Activated naive CD4-positive, alpha-beta T cell treated with anti-CD3 and anti-CD28 coated beads, Interleukin-2, amount 50 U/mL, for 72 hours (primary cell): ENCODE results near the gene ZNF175. TPM values are rescaled to one million over a fixed set of nuclear protein-coding genes. Genes with fewer than 3 reads are reported as not detected.

ENCODE experiments used
- ATAC-seq, 2 donors: fragments of 150-1000 bp; cut with Tn5 transposase; 2 replicates each; pipeline ENCODE4 v1.10.0; 2021; ENCODE audit warnings: mild to moderate bottlenecking in 2 of 2, moderate library complexity in 2 of 2
- DNase-seq, 2 donors: peaks; one replicate each; pipeline ENCODE4 v3.0.0; 2021 to 2022; ENCODE audit warnings: low spot score in 2 of 2
- H3K27ac Mint-ChIP-seq, 2 donors: one replicate each; pipeline ENCODE4 v1.8.0; 2022; ENCODE audit warnings: mild to moderate bottlenecking in 2 of 2, mixed read lengths in 2 of 2
- H3K36me3 Mint-ChIP-seq, 2 donors: one replicate each; pipeline ENCODE4 v1.8.0; 2022; ENCODE audit warnings: mixed read lengths in 2 of 2
- H3K9me3 Mint-ChIP-seq, 2 donors: one replicate each; pipeline ENCODE4 v1.8.0; 2022; ENCODE audit warnings: mixed read lengths in 2 of 2
- total RNA-seq, 2 donors: library from RNA; stranded (reverse); gene quantifications; one replicate each; pipeline ENCODE4 v1.2.3, GENCODE V29; 2022

Gene ZNF175
- total RNA-seq, 2 donors from 2014 or later: 11.3 to 14.2 TPM

DNA sequence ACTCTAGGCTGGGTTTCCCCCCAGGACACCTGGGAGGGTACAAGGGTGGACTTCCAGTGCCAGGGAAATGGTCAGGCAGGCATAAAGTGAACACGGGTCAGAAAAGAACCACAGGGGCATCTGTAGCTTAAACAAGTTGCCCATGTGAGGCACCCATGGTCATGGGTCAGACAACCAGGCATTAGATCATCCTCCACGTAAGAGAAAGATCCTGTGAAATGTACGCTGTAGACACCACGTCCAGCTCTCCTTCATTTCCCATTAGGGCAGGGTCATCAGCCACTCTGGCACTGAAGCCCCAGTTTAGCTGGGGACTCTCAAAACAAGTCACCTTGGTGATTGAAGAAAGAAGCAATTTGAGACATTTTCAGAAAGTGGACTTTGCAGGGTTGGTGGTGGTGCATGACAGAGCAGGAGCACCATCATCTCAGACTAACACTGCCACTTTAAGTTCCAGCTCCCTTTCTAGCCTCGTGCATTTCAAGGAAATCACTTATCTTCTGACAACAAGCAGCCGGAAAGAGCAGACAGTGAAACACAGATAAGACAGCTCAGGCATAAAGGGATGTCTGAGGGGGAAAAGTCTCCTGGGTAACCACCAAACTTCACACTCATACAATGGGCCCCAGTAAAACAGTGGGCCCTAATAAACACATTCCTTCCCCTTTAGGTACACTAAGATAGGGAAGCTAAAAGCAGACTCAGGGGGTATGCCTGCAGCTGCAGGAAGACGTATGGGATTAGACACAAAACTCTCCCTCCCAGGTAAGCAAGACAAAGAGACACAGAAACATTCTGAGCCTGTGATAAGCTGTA lies 23.5 kb upstream of the ZNF175 start:
- DNase-seq (no peak), ATAC-seq (peak in 1 of 2 donors; percentile 11)
- Mint-ChIP-seq H3K36me3 (no peaks in the 10 kb centered on the region), H3K27ac (peak overlapping the region in 1 of 2 donors; percentile 61), H3K9me3 (peaks cover 2 to 10% of the 10 kb centered on the region in 2 donors)

DNA sequence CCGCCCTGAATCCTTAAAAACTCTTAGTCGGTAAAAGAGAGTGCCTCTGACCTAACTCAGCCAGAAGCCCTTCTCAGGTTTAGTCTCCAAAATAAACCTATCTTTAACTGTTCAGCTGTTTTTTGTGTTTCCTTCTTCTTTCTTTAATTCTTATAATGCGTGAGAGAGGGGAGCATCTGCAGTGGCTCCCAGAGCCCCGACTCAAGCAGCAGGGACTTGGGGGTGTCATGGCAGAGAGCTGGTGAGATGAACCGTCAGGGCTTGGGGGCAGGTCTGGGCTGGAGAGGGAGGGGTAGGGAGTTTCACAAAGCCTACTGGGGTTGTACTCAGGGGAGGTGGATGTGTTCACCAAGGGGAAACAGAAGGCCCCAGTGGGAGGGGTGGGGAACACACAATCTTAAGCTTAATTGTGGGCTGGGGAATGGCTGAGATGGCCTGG lies 22.9 kb upstream of the ZNF175 start:
- Mint-ChIP-seq H3K9me3 (peaks cover 4 to 12% of the 10 kb centered on the region in 2 donors), H3K36me3 (no peaks in the 10 kb centered on the region), H3K27ac (no peak overlapping the region)
- ATAC-seq: no peak
- DNase-seq: no peak

DNA sequence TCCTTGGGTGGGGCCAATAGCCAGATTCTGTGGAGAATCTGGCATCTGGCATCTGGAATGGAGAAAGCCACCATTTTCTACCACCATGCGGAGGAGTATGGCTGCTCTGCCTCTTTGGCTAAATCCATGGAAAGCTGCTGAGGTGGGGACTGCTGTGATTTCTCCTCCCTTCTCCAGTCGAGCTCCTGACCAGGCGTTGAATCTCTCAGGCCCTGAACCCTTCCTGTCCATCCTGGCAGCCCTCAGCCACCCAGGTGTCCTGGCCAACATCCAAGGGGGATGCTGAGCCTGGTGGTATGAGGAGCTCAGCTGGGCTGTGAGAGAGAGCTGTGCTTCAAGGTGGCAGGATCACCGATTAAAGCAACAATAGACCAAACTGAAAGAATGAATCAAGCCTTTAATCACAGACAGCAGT lies 22.2 kb upstream of the ZNF175 start:
- Mint-ChIP-seq H3K27ac (no peak overlapping the region), H3K36me3 (no peaks in the 10 kb centered on the region), H3K9me3 (peaks cover 4 to 12% of the 10 kb centered on the region in 2 donors)
- DNase-seq: no peak
- ATAC-seq: no peak

DNA sequence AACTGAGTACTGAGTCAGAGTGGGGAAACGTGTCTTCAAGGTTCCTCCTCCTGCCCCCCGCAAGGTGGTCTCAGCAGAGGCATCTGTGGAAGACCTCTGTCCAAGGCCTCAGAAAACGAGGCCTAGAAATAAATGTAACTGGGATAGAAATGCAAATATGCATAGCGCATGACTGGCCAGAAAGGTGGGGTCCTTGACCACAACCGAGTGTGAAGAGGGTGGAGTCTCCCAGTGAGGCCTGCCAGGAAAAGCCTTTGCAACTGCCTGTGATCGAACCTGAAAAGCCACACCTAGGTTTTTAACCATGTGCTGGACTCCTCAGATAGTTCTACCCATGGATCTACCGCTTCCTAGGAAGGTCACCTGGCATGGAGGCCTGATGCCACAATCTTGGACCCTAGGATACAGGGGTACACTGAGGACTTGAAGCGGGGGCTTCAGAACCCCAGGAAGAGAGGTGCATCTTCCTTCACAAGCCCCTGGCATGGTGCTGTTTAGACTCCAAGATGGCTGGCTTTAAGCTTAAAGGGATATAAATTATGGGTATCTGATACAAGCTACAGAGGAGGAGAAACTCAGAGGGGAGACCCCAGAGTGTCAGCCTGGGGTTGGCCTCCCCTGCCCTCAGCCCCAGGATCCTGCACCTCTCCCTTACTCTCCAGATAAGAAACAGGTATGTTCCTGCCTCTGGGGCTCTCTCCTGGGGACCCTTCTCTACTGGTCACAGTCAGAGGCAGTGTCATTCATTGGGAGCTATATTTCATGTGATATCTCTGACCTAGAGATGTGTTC lies 21.4 kb upstream of the ZNF175 start:
- DNase-seq (no peak), ATAC-seq (no peak)
- peaks cover 0 to 6% of the 10 kb centered on the region in 2 donors for H3K36me3 Mint-ChIP-seq
- H3K27ac Mint-ChIP-seq: no peak overlapping the region
- peaks cover 4 to 12% of the 10 kb centered on the region in 2 donors for H3K9me3 Mint-ChIP-seq

DNA sequence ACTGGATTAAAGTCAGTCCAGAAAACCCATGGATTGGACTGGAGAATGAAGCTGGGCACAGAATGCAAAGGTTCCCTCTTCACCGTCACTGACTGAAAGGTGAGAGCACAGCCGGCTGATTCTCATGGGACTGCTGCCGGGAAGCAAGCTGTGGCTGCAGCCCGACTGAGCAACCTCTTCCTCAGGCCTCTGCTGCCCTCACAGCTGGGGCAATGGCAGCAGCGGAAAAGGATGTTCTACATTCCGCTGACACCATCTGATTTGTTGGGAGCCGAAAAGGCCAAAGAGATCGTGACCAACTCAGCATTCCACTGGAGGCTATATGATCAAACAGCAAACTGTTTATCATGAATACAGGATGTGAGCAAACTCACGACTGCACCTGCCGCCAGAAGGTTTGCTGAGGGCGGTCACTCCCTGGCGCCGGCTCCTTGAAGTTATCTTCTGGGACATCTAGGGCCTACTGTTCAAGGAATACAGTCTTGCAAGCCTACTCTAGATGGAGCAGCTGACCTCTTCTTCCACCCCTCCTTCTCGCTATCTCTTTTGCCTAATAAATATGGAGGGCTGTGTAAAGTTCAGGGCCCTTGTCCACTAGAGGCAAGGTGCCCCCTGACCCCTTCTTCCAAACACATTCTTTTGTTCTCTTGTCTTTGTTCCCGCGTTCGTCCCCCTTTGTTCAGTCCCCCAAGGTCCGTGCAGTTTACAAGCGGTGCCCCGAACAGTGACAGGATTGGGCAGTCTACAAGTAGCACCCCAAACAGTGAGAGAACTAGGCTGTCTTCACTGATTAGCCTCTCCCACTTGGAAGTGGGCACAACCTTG lies 20.0 kb upstream of the ZNF175 start:
- no peak for ATAC-seq
- peaks cover 0 to 6% of the 10 kb centered on the region in 2 donors for H3K36me3 Mint-ChIP-seq
- H3K9me3 Mint-ChIP-seq: peaks cover 4 to 16% of the 10 kb centered on the region in 2 donors
- H3K27ac Mint-ChIP-seq: no peak overlapping the region
- no peak for DNase-seq

DNA sequence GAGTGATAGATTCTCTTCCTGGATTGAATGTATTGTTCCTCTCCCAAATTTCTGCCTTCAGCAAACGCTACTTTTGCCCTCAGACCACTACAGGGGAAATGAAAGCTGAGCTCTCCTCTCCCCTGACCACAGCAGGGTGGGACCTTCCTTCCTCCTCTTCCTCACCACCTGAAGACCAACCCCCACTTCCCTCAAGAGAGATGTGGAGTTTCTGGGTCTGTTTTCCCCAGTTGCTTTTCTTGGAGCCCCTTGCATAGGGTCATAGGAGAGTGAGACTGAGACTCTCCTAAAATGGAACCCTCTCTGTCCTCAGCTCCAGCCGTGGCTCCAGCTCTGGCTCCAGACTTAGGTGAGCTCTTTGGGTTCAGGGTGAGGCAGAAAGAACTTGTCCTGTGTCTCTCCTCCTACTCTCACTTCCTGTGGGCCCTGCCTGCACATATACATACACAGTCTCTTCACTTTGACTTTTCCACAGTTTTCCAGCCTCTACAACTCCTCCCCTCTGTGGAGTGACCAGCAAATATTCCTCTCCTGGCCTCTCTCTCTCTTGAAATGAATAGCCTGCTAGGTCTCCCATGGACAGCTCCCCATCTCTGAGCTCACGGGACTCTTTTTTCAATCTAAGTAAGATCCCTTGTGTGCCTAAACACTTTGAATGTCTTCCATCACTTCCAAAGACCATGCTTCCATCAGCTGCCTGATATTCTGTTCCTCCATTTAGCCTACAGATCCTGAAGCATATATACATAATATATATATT lies 19.2 kb upstream of the ZNF175 start:
- DNase-seq (no peak), ATAC-seq (no peak)
- Mint-ChIP-seq H3K9me3 (peaks cover 4 to 16% of the 10 kb centered on the region in 2 donors), H3K36me3 (peaks cover 0 to 6% of the 10 kb centered on the region in 2 donors), H3K27ac (no peak overlapping the region)

DNA sequence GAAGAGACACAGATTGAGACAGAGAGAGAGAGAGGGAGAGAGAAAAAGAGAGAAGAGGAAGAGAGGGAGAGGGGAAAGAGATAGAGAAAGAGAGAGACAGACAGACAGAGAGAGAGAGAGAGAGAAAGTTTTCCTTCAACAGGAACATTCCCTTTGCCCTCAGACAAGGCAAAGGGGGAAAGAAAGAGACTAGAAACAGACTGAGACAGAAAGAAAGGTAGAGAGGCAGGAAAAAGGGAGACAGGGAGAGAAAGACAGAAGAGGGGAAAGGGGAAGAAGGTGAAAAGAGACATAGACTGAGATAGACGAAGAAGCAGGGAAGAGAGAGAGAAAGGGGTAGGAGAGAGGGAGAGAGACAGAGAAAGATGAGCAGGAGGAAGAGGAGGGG lies 18.5 kb upstream of the ZNF175 start:
- ATAC-seq: no peak
- no peak overlapping the region for H3K27ac Mint-ChIP-seq
- H3K9me3 Mint-ChIP-seq: peaks cover 4 to 16% of the 10 kb centered on the region in 2 donors
- DNase-seq: no peak
- peaks cover 0 to 6% of the 10 kb centered on the region in 2 donors for H3K36me3 Mint-ChIP-seq

DNA sequence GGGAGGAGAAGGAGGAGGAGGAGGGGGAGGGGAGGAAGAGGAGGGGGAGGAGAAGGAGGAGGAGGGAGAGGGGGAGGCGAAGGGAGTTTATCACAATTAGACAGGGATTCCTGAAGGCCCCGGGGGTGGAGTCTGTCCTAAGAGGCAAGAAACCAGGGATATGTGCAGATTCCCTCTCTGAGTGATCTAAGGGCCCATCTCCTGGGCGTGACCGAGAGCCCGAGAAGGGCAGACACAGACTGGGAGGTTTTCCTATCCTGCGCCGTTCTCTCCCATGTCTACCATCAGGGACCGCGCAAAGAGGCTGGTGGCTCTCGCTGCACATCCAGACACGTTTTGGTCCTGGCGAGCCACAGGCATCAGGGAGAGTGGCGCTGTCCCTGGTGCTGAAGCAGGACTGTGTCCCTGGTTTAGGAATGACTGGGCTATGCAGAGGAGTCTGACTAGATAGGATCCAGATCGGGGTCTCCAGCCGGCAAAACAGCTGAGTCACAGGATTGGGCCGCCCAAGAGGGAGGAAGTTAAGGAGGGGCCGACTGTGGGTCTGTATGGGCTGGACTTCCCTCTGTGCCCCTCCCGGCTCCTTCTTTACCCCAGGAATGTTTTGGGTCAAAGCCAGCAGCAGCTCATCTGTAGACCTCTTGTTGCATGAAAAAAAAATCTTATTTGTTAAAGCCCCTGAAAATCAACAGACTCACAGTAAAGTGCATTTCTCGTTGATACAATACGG lies 17.9 kb upstream of the ZNF175 start:
- Mint-ChIP-seq H3K9me3 (peaks cover 4 to 16% of the 10 kb centered on the region in 2 donors), H3K27ac (no peak overlapping the region), H3K36me3 (peaks cover 0 to 6% of the 10 kb centered on the region in 2 donors)
- ATAC-seq (no peak), DNase-seq (peak in 1 of 2 donors; percentile 58)

DNA sequence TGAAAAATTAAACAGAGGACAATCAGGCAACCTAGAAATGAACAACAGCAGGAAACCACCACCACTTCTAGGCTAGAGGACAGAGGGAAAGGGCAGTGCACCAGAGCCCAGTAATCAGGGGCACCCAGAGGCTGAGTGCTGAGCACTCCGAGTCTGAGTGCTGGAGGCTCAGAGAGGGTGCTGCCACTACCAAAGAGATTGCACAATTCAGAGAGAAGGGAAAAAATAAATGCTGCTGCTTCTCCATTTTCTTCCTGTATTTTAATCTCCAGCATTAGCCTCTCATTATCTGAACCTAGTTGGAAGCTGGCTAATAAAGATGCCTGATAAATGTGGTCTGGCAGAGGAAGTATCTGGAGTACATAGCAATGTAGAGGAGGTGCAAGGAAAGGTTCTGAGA lies 11.8 kb upstream of the ZNF175 start:
- peaks cover 0 to 4% of the 10 kb centered on the region in 2 donors for H3K9me3 Mint-ChIP-seq
- DNase-seq (no peak), ATAC-seq (no peak)
- no peak overlapping the region for H3K27ac Mint-ChIP-seq
- H3K36me3 Mint-ChIP-seq: peaks cover 0 to 11% of the 10 kb centered on the region in 2 donors

DNA sequence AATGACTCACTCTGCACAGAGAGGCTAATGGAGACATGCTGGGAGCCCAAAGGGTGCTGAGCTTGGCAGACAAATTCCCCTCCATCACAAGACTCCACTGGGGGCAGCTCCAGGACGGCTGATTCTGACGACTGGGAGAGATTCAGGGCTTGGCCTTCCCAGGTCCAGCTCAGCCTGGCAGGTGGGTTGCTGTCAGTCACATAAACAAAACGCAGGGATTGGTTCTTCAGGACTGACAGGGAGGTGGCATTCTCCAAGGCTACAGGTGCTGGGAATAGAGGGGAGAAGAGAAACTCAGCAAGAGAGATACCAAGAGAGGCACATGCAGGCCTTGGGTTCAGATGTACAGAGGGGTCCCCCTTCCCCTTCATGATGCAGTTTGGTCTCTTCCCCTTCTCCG lies 10.7 kb upstream of the ZNF175 start:
- peaks cover 0 to 4% of the 10 kb centered on the region in 2 donors for H3K9me3 Mint-ChIP-seq
- peaks cover 0 to 6% of the 10 kb centered on the region in 2 donors for H3K36me3 Mint-ChIP-seq
- DNase-seq: no peak
- H3K27ac Mint-ChIP-seq: no peak overlapping the region
- ATAC-seq: no peak

DNA sequence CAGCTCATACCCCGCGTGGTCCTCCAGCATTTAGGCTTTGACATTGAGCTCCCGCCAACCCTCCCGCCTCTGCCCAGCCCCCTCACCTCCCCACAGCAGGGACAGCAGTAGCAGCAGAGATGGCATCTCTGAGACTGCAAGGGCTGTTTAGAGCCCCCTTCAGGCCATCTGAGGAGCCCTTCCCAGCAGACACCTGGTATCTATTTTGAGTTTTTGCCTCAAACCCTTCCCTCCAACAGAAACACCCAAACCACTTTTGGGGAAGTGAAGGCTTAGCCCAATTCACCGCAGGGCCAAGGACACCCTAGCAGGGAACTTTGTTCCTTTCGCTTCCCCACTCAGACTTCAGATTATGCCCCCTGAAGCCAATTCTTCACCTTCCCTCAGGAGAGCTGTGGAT lies 6.3 kb upstream of the ZNF175 start:
- DNase-seq (no peak), ATAC-seq (no peak)
- Mint-ChIP-seq H3K9me3 (no peaks in the 10 kb centered on the region), H3K27ac (no peak overlapping the region), H3K36me3 (peaks cover 0 to 6% of the 10 kb centered on the region in 2 donors)

DNA sequence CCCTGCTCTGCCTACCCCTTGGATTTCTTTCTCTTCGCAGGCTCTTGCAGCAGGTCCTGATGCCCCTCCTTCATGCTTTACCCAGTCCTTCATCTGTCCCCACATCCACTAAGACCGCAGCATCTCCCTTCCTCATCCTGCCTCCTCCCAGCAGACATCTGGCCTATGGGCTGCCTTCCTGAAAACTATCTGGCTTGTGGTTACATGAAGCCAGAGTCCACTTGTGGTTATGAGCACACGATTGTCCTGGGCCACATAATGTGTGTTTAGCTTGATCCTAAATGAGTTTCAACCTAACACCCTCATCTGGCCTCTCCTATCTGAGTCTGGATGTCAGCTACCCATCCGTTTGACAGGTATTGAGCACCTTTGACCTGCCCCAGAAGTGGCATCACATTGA lies 5.5 kb upstream of the ZNF175 start:
- H3K27ac Mint-ChIP-seq: no peak overlapping the region
- H3K9me3 Mint-ChIP-seq: no peaks in the 10 kb centered on the region
- DNase-seq (no peak), ATAC-seq (no peak)
- H3K36me3 Mint-ChIP-seq: peaks cover 0 to 6% of the 10 kb centered on the region in 2 donors

DNA sequence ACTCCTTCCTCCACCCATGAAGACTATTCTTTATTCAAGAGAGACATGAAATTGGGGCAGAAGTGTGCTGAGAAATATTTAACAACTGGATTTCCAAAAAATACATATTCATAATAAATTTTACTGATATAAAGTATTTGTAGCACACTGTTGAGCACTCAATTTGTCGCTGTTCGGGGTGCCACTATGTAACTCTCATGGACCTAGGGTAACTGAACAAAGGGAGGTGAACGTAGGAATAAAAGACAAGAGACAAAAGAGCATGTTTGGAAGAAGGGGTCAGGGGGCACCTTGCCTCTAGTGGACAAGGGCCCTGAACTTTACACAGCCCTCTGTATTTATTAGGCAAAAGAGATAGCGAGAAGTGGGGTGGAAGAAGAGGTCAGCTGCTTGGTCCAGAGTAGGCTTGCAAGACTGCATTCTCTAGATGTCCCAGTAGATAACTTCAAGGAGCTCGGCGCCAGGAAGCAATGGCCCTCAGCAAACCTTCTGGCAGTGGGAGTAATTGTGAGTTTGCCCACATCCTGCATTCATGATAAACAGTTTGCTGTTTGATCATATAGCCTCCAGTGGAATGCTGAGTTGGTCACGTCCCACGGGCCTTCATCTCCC lies 4.5 kb upstream of the ZNF175 start:
- Mint-ChIP-seq H3K9me3 (peaks cover 0 to 4% of the 10 kb centered on the region in 2 donors), H3K27ac (no peak overlapping the region), H3K36me3 (peaks cover 8 to 16% of the 10 kb centered on the region in 2 donors)
- DNase-seq (no peak), ATAC-seq (no peak)

DNA sequence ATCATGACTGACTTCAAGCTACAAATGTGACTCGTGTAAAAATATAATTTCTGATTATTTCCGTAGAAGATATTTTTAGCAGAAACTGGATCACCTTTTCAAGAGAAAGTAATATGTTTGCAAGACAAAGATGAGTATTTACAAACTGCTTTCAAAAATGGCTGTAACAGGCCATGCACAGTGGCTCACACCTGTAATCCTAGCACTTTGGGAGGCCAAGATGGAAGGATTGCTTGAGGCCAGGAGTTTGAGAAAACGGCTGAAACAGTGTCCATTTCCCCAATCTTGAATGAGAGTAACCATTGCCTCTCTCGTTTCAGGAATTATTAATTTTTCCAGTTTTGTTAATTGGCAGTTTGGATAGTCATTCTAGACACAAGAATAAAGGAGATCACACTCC lies 3.5 kb upstream of the ZNF175 start:
- Mint-ChIP-seq H3K27ac (no peak overlapping the region), H3K9me3 (peaks cover 0 to 4% of the 10 kb centered on the region in 2 donors), H3K36me3 (peaks cover 15 to 22% of the 10 kb centered on the region in 2 donors)
- no peak for DNase-seq
- ATAC-seq: no peak

DNA sequence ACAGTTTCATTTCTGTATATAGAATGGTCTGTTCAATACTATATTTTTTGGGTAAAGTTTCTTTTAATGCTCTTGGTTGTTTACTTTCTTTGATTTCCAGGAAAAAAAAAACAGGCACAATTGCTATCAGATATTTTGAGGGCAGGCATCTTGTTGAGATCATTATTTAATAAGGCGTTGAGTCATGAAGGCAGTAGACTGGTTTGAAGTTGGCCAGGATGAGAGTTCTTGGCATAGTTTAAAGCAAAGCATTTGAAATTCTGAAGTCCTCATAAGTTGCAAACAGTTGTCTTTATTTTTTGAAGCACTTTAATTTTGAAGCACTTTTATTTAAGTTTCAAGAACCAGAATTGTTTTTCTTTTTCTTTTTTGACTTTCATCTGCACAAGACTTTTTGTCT lies 2.6 kb upstream of the ZNF175 start:
- no peak for DNase-seq
- no peak overlapping the region for H3K27ac Mint-ChIP-seq
- peaks cover 20 to 22% of the 10 kb centered on the region in 2 donors for H3K36me3 Mint-ChIP-seq
- H3K9me3 Mint-ChIP-seq: peaks cover 0 to 4% of the 10 kb centered on the region in 2 donors
- ATAC-seq: no peak
